NCI-H1048 (cell line): ENCODE measurements around the gene PTPRT.

Experiments
- DNase-seq: peaks from one replicate; lab custom pipeline; 2025; lab: John Stamatoyannopoulos, UW

PTPRT gene

GRCh38 chr20:43189554-43190331 lies at the start of gene PTPRT:
Gene PTPRT, minus strand, starts transcription at chr20:43189906. Its CDS starts 173 bp downstream, at chr20:43189733.
- DNase-seq, result no peak

- DNase-seq, result no peak
These were observed 49.1 kb upstream of the PTPRT start for GRCh38 chr20:43238833-43239232.

GRCh38 chr20:43238266-43238665 lies 48.6 kb upstream of the PTPRT start:
- DNase-seq, result no peak

- DNase-seq, result no peak
These were observed 48.0 kb upstream of the PTPRT start for GRCh38 chr20:43237651-43238168.

GRCh38 chr20:43235998-43236397 lies 46.3 kb upstream of the PTPRT start:
- no peak for DNase-seq

GRCh38 chr20:43231829-43232228 lies 42.1 kb upstream of the PTPRT start:
- no peak for DNase-seq

- DNase-seq, result no peak
These were observed 40.0 kb upstream of the PTPRT start for GRCh38 chr20:43229696-43230095.

- DNase-seq, result no peak
These were observed 30.9 kb upstream of the PTPRT start for GRCh38 chr20:43220612-43221011.

- DNase-seq, result no peak
These were observed 21.2 kb upstream of the PTPRT start for GRCh38 chr20:43210901-43211300.

- no peak for DNase-seq
These were observed 20.1 kb upstream of the PTPRT start for GRCh38 chr20:43209831-43210230.

- no peak for DNase-seq
These were observed 16.0 kb upstream of the PTPRT start for GRCh38 chr20:43205699-43206098.

- no peak for DNase-seq
These were observed 12.4 kb upstream of the PTPRT start for GRCh38 chr20:43202100-43202499.

GRCh38 chr20:43198607-43199006 lies 8.9 kb upstream of the PTPRT start:
- no peak for DNase-seq

GRCh38 chr20:43196243-43196642 lies 6.5 kb upstream of the PTPRT start:
- no peak for DNase-seq

- no peak for DNase-seq
These were observed 4.4 kb upstream of the PTPRT start for GRCh38 chr20:43194137-43194536.

- DNase-seq, result no peak
These were observed 3.7 kb upstream of the PTPRT start for GRCh38 chr20:43193443-43193842.

- DNase-seq, result peak; percentile 3
These were observed 2.5 kb upstream of the PTPRT start for GRCh38 chr20:43191946-43192863.

- DNase-seq, result no peak
These were observed 1.4 kb upstream of the PTPRT start for GRCh38 chr20:43191143-43191542.

- no peak for DNase-seq
These were observed 737 bp upstream of the PTPRT start for GRCh38 chr20:43190332-43190953.

- no peak for DNase-seq
These were observed 699 bp downstream of the PTPRT start for GRCh38 chr20:43188861-43189553.

GRCh38 chr20:43188234-43188653 lies 1.5 kb downstream of the PTPRT start:
- no peak for DNase-seq
